ENCODE results near the gene SCUBE3.

GRCh38 chr6:35237476-35237875 lies 23.7 kb downstream of the SCUBE3 start:
- TF ChIP-seq EZH2 (IDR thresholded peaks at IDR 0.05) (no peak), POLR2AphosphoS5 (IDR thresholded peaks at IDR 0.05; ENCODE audit: borderline replicate concordance, low read depth, low read length) (no peak)

Measured in SK-N-MC (cell line).